Measurements from ENCODE around the gene TMEM115. TPM values are rescaled to one million over a fixed set of nuclear protein-coding genes. Genes with fewer than 3 reads are reported as not detected.

TMEM115 gene
- total and polyA plus RNA-seq, 2 of the 13 experiments (the other 11 are each of a cell fraction or from before 2014, with no cell fraction given) = 22.1 to 30.7 TPM

DNA sequence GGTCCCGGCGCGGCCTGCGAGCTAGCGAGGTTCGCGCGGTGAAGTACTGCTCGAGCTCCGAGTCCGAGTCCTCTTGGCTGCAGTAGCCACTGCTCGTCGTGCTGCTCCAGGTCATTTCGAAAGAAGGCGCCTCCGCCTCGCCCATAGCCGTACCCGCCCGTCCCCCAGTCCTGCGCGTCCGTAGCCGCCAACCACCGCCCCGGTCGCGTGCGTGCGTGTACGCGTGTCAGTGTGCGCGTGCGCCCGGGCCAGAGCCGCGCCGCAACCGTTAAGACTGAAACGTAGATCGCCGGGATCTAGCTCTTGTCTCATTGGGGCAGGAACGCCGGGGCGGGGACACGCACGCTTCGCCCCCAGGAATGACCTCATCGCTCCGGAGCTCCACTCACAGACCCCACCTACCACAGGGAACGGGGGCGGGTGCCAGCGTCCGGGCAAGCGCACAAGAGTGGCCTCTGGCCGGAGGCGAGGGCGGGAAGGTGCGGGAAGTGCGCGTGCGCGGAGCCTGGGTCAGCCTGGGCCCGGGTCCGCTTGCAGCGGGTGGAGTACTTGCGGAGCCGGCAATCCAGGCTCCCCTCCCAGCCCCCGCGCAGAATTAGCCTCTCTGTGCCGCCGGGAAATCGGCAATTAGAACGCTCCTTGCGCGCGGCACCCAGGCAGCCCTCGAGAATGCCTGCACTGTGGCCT lies 22.0 kb downstream of the TMEM115 start (continued):
- TF ChIP-seq, protein P1, sequence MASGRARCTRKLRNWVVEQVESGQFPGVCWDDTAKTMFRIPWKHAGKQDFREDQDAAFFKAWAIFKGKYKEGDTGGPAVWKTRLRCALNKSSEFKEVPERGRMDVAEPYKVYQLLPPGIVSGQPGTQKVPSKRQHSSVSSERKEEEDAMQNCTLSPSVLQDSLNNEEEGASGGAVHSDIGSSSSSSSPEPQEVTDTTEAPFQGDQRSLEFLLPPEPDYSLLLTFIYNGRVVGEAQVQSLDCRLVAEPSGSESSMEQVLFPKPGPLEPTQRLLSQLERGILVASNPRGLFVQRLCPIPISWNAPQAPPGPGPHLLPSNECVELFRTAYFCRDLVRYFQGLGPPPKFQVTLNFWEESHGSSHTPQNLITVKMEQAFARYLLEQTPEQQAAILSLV (CRISPR knock-in tag; IDR thresholded peaks at IDR 0.05; ENCODE audit: borderline replicate concordance) = peak; percentile 77; the same call in 1 of the 2 replicates
- TF ChIP-seq GABPA (IDR thresholded peaks at IDR 0.05; ENCODE audit: low read depth, low read length) = no peak
- TF ChIP-seq GABPA (CRISPR knock-in tag; IDR thresholded peaks at IDR 0.05; ENCODE audit: low read depth) = peak; percentile 27; the same call in 1 of the 2 replicates
- TF ChIP-seq, protein P2, sequence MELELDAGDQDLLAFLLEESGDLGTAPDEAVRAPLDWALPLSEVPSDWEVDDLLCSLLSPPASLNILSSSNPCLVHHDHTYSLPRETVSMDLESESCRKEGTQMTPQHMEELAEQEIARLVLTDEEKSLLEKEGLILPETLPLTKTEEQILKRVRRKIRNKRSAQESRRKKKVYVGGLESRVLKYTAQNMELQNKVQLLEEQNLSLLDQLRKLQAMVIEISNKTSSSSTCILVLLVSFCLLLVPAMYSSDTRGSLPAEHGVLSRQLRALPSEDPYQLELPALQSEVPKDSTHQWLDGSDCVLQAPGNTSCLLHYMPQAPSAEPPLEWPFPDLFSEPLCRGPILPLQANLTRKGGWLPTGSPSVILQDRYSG (CRISPR knock-in tag; IDR thresholded peaks at IDR 0.05) = peak; percentile 0; the same call in 1 of the 2 replicates
- peak; percentile 40; the same call in 1 of the 2 replicates for TF ChIP-seq ZNF746 (CRISPR knock-in tag; IDR thresholded peaks at IDR 0.05)
- TF ChIP-seq ZNF841 (CRISPR knock-in tag; IDR thresholded peaks at IDR 0.05; ENCODE audit: borderline replicate concordance) = peak; percentile 88
- peak; percentile 92; the same call in 1 of the 2 replicates for TF ChIP-seq NFKB2 (CRISPR knock-in tag; IDR thresholded peaks at IDR 0.05; ENCODE audit: borderline replicate concordance)
- TF ChIP-seq, protein P3, sequence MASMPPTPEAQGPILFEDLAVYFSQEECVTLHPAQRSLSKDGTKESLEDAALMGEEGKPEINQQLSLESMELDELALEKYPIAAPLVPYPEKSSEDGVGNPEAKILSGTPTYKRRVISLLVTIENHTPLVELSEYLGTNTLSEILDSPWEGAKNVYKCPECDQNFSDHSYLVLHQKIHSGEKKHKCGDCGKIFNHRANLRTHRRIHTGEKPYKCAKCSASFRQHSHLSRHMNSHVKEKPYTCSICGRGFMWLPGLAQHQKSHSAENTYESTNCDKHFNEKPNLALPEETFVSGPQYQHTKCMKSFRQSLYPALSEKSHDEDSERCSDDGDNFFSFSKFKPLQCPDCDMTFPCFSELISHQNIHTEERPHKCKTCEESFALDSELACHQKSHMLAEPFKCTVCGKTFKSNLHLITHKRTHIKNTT (CRISPR knock-in tag; IDR thresholded peaks at IDR 0.05) = no peak
- TF ChIP-seq ZFP41 (CRISPR knock-in tag; IDR thresholded peaks at IDR 0.05; ENCODE audit: borderline replicate concordance) = 0 out of 2 replicates have a peak, but pooled peaks have one; percentile 33
- TF ChIP-seq ZNF530 (CRISPR knock-in tag; IDR thresholded peaks at IDR 0.05; ENCODE audit: low read depth) = no peak
- no peak for TF ChIP-seq ZNF879 (CRISPR knock-in tag; IDR thresholded peaks at IDR 0.05)
- TF ChIP-seq, protein P4, sequence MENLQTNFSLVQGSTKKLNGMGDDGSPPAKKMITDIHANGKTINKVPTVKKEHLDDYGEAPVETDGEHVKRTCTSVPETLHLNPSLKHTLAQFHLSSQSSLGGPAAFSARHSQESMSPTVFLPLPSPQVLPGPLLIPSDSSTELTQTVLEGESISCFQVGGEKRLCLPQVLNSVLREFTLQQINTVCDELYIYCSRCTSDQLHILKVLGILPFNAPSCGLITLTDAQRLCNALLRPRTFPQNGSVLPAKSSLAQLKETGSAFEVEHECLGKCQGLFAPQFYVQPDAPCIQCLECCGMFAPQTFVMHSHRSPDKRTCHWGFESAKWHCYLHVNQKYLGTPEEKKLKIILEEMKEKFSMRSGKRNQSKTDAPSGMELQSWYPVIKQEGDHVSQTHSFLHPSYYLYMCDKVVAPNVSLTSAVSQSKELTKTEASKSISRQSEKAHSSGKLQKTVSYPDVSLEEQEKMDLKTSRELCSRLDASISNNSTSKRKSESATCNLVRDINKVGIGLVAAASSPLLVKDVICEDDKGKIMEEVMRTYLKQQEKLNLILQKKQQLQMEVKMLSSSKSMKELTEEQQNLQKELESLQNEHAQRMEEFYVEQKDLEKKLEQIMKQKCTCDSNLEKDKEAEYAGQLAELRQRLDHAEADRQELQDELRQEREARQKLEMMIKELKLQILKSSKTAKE (CRISPR knock-in tag; IDR thresholded peaks at IDR 0.05; ENCODE audit: borderline replicate concordance) = peak; percentile 75; the same call in 1 of the 2 replicates
- peak; percentile 45; the same call in 1 of the 2 replicates for TF ChIP-seq SOX5 (CRISPR knock-in tag; IDR thresholded peaks at IDR 0.05; ENCODE audit: borderline replicate concordance)
- no peak for TF ChIP-seq U2AF2 (IDR thresholded peaks at IDR 0.05; ENCODE audit: low read depth, low read length)
- peak; percentile 39; the same call in 1 of the 2 replicates for TF ChIP-seq ZNF839 (CRISPR knock-in tag; IDR thresholded peaks at IDR 0.05; ENCODE audit: borderline replicate concordance)
- TF ChIP-seq ZNF136 (CRISPR knock-in tag; IDR thresholded peaks at IDR 0.05; ENCODE audit: low read depth) = peak; percentile 62; the same call in 1 of the 2 replicates
- TF ChIP-seq ZNF761 (CRISPR knock-in tag; conservative IDR thresholded peaks at IDR 0.05) = peak; percentile 92
- TF ChIP-seq, protein P5, sequence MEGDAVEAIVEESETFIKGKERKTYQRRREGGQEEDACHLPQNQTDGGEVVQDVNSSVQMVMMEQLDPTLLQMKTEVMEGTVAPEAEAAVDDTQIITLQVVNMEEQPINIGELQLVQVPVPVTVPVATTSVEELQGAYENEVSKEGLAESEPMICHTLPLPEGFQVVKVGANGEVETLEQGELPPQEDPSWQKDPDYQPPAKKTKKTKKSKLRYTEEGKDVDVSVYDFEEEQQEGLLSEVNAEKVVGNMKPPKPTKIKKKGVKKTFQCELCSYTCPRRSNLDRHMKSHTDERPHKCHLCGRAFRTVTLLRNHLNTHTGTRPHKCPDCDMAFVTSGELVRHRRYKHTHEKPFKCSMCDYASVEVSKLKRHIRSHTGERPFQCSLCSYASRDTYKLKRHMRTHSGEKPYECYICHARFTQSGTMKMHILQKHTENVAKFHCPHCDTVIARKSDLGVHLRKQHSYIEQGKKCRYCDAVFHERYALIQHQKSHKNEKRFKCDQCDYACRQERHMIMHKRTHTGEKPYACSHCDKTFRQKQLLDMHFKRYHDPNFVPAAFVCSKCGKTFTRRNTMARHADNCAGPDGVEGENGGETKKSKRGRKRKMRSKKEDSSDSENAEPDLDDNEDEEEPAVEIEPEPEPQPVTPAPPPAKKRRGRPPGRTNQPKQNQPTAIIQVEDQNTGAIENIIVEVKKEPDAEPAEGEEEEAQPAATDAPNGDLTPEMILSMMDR (CRISPR knock-in tag; IDR thresholded peaks at IDR 0.05) = peak; percentile 2; the same call in 1 of the 2 replicates
- TF ChIP-seq ZBTB42 (CRISPR knock-in tag; IDR thresholded peaks at IDR 0.05) = peak; percentile 81; the same call in 1 of the 2 replicates
- TF ChIP-seq, protein P6, sequence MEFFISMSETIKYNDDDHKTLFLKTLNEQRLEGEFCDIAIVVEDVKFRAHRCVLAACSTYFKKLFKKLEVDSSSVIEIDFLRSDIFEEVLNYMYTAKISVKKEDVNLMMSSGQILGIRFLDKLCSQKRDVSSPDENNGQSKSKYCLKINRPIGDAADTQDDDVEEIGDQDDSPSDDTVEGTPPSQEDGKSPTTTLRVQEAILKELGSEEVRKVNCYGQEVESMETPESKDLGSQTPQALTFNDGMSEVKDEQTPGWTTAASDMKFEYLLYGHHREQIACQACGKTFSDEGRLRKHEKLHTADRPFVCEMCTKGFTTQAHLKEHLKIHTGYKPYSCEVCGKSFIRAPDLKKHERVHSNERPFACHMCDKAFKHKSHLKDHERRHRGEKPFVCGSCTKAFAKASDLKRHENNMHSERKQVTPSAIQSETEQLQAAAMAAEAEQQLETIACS (CRISPR knock-in tag; IDR thresholded peaks at IDR 0.05) = peak; percentile 91
- TF ChIP-seq ZNF12 (CRISPR knock-in tag; IDR thresholded peaks at IDR 0.05) = no peak

Measured in HepG2 (cell line).